DMS114 treated with DMSO at 0.1 percent for 48 hours (cell line): Measurements from ENCODE around the gene ZFAND2A.
A peak's percentile ranks its signal among the peaks of the same experiment; 100 is the strongest.
"Not testable (repeated sequence)": the region's sequence is repeated elsewhere in the genome, so short reads cannot be mapped to it uniquely, and the experiment has no call there.

Source experiments
- DNase-seq: peaks from one replicate; lab custom pipeline; 2025; ENCODE audit not compliant: unreplicated experiment; lab: John Stamatoyannopoulos, UW

Gene ZFAND2A

DNA sequence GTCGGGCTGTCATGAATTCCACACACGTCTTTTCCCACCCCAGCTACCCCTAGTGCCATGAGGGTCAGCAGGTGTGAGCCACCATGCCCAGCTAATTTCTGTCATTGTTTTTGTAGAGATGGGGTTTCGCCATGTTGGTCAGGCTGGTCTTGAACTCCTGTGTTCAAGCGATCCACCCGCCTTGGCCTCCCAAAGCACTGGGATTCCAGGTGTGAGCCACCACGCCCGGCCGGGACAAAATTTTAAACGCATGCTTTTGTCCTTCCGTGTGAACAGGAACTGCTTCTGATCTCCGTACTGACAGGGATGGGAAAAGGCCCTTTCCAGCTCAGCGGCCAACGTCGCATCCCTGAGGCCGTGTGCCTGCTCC, 15.6 kb upstream of the ZFAND2A start:
- no peak for DNase-seq

DNA sequence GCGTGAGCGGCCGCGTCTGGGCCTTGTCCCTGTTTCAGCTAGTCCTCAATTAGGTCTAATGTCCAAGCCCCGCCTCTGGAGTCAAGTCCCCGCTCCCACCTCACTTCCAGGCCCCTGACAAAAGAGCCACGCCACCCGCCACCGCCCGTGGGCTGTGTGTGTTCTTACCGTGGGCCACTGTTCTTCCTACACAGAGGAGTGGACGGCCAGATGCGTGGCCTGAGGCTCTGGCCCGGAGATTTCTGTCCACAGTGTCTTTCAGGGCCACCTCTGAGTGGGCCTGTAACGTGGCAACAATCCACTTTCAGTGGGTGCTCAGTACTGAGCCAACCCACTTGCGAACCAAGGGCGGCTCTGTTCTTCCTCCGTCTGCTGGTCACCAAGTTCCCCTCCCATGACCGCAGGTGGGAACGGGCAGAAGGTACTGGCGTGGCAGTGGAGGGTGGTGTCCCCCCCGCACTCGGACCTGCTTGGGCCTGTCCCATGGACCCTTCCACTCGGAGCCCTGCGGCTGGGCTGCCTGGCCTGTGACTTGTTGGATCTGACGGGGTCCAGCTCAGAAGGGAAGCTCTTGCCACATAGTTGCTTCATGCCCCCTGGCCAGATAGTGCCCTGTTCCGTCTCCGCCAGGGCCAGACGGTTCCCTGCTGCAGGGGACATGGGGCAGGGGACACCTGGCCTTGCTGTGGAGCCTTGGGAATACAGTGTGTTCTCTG, 15.0 kb upstream of the ZFAND2A start:
- DNase-seq: no peak

DNA sequence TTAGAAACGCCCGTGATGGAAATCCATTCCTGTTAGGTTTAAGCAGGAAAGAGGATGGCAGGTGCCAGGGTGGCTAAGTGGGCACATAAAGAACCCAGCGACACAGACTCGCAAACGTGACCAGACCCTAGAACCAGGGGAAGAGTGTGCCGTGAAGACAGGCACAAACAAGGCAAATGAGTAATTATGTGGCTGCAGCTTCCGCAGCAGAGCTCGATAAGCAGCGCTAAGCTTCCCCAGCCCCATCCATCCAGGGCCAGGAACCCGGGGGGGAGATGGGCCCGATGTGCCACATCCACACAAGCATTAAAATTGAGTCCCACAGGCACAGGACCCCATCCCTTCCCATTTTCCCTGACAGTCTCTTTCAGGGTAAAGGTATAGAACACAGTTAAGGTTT, 14.0 kb upstream of the ZFAND2A start:
- DNase-seq: no peak

DNA sequence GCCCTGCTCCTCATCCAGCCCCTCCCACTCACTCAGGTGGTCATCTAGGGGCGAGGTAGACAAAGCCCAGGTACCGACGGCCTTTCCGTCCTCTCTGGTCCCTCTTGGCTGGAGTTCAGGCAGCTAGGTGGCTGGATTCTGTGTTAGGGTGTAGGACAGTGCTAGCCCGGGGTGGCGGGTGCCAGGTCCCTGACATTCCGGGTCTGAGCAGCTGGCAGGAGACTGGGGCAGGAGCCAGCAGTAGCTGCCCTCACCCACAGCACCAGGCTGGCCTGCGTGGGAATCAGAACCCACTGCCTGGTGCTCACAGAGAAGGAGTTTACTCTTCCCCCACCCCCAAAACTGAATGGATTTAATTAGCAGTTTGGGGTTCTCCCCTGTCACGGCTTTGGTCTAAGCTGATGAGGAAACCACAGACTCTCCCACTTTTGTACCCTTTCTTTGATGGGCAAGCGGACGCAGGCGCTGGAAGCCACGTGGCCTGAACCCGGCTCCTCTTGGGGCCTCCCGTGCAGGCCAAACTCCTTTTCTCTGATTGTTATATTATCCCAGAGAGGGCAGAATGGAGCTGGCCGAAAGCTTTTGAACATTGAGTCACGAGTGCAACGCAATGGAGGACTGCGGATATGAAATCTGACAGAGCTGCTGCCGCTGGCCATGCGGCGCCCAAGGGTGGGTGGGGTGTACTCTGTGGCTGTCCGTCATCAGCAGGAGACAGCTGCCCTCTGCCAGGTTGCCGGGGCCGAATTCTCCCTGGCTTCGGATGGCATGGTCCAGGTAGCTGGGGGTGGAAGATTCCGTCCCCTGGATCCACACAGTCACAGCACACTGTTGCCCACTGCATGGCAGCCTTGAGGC, 12.9 kb upstream of the ZFAND2A start:
- DNase-seq: no peak

DNA sequence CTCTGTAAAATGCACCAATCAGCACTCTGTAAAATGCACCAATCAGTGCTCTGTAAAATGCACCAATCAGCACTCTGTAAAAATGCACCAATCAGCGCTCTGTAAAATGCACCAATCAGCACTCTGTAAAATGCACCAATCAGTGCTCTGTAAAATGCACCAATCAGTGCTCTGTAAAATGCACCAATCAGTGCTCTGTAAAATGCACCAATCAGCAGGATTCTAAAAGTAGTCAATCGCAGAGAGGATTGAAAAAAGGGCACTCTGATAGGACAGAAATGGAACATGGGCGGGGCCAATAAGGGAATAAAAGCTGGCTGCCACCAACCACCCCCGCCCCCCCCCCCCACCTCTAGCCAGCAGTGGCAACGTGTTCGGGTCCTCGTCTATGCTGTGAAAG, 11.5 kb upstream of the ZFAND2A start:
- not testable (repeated sequence) for DNase-seq

DNA sequence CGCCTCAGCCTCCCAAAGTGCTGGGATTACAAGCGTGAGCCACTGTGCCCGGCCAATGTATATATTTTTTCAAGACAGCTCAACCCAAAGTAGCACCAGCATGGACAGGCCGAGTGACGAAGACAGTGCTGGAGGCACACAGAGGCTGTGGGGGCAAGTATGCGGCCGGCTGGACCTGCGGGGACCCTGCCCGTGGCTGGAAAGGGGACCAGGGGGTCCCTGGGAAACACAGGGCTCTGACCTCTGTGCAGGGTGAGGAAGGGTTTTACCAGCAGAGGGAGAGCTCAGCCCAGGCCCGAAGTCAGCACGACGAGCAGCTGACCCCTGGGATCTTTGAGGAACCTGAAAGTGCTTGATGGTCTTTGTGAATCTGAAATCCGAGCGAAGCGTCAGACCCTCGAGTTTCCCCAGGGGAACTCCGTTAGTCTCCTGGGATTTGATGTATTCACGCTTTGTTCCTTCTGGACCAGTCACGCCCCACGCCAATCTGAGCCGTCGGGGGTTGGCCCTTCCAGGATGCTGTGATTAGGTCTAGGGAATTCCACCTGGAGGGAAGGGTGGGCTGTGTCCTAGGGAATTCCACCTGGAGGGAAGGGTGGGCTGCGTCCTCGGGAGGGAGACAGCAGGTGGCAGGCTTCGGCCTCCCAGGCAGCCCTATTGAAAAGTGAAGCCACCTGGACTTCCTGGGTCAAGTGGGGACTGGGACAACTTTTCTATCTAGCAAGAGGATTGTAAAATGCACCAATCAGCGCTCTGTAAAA, 10.9 kb upstream of the ZFAND2A start:
- no peak for DNase-seq

DNA sequence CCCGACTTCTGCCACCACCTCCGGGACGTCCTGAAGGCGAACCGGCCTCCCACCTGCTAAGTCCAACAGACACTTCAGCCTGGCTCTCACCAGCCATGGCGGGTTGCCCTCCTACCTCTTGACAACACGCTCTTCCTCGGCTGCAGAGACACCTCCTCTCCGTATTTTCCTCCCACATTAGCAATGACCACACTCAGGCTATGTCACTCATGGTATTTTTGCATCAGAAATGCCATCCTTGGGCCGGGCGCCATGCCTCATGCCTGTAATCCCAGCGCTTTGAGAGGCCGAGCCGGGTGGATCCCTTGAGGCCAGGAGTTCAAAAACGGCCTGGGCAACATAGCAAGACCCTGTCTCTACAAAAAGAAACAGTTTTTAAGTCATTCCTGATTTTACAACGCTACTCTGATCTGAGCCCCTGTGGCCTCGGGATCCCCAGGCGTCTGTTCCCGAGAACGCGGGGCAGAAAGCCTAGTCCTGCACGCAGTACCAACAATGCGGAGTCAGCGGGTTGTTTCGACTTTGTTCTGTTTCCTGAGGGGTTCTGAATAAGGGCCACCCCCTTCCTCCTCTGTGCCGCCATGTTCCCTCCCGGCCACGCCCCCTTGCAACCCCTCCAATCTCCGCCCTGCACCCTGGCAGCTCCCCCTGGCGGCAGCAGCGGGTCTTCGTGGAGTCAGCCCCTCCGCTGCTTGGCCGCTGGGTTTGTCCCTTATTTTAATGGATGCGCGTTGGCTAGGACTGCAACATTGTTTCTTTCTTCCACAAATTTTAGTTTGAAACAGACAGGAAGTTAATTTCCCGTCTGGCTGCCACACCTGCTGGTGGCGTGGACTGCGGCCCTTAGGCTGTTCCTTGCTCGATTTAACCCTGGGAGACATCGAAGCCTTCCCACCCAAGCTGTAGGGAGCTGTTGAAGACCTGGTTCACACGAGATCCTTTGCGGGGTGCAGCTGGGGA, 9.7 kb upstream of the ZFAND2A start:
- DNase-seq: peak; percentile 86

DNA sequence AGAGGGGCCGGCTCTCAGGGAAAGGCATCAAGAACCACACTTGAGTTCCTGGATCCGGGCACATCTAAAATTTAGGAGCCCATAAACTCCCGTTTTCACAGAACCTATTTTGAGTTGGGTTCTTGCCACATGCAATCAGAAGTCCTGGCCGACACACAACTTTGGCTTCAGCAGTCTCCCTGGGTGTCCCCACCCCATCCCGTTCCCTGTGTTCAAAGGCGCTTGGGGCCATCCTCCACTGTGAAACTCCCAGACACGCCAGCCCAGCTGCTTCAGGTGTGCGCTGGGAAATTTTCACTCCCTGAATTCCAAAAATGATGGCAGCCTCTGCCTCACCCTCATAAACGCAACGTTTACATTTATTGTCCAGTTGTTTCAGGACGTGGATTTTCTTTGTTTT, 8.4 kb upstream of the ZFAND2A start:
- DNase-seq: no peak

DNA sequence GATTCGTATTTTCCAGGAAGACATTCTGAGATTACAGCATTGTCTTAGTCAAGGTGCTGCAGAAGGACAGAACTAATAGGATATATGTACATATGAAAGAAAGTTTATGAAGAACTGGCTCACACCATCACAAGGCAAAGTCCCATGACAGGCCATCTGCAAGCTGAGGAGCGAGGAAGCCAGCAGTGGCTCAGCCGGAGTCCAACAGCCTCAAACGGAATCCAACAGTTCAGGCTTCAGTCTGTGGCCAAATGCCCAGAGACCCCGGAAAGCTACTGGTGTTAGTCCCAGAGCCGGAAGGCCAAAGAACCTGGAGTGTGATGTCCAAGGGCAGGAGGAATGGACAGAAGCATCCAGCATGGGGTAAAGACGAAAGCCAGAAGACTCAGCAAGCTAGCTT, 4.4 kb upstream of the ZFAND2A start:
- no peak for DNase-seq

DNA sequence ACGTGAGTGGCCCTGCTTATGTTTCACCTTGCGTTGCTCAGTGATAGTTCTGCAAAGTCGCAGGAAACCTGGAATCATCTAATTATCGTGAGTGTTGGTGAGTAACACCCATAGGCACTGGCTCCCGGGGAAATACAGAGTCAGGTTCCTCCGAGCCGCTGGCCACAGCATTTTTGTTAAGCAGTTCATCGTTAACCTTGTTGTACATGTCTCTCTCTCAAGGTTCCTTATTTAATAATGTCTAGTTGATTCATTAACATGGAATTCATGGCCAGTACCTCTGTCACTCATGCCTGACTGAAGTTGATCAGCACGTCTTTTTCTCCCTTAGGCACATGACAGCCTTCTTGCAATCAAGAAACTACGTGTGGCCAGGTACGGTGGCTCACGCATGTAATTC, 3.1 kb upstream of the ZFAND2A start:
- no peak for DNase-seq

DNA sequence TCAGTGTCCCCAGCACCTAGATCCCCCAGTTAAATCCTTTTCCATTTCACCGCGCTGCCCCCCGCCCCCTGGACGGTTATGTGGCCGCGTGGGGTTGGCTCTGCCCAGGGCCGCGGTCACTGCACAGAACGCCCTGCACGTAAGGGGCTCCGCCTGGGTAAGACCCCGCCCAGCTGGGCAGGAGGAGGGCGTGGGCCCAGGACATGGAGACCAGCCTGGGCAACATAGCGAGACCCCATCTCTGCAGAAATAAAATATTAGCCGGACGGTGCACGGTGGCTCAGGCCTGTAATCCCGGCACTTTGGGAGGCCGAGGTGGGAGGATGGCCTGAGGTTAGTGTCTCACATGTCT, 650 bp upstream of the ZFAND2A start:
- DNase-seq: peak; percentile 18

DNA sequence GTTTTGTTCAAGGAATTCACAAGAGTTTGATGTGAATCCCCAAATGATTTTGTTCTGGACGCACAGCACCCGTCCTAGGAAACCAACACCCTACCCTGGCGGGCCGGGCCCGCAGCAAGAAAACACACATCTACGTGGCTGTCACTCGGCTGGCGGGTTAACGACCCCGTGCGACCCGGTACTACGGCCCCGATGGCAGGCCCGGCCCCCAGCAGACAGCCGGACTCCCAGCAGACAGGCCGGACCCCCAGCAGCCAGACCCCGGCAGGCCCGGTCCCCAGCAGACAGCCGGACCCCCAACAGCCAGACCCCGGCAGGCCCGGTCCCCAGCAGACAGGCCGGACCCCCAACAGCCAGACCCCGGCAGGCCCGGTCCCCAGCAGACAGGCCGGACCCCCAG, 765 bp downstream of the ZFAND2A start:
- DNase-seq: not testable (repeated sequence)

DNA sequence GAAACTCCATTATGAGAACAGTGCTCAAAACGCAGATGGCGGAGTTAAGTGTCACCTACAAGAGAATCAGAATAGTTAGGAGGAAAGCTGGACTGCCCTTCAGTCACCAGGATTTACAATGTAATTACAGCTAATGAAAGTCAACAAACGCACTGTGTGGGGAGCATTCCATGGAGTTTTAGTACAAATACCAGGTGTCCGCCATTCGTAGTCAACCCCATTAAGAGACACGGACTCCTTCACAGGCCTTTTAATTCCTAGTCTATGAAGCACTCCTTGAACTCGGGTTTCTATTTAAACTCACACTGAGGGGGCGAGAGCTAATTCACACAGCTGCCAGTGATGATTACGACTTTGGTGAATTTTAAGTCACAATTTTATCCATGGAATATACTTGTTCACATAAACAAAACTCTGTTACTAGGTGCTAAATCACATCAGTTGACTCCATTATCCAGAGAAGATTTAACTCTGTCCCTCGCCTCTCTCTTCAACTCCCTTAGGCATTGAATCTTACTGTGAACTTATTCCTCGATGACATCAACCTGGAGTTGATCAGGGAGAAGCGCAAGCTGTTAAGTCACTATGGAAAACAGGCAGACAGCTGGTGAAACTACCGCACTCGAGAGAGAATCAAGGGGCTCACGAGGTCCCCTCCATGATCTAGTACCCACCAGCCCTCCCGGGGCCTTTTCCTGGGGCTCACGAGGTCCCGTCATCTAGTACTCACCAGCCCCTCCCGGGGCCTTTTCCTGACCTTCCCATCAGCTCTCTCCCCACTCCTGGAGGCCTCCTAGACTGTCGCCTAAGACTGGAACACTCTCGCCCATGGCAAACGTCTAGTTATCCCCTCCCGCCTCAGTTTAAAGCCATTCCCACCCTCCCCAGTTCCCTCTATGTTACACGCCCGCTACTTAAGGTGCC, 1.5 kb downstream of the ZFAND2A start:
- no peak for DNase-seq

DNA sequence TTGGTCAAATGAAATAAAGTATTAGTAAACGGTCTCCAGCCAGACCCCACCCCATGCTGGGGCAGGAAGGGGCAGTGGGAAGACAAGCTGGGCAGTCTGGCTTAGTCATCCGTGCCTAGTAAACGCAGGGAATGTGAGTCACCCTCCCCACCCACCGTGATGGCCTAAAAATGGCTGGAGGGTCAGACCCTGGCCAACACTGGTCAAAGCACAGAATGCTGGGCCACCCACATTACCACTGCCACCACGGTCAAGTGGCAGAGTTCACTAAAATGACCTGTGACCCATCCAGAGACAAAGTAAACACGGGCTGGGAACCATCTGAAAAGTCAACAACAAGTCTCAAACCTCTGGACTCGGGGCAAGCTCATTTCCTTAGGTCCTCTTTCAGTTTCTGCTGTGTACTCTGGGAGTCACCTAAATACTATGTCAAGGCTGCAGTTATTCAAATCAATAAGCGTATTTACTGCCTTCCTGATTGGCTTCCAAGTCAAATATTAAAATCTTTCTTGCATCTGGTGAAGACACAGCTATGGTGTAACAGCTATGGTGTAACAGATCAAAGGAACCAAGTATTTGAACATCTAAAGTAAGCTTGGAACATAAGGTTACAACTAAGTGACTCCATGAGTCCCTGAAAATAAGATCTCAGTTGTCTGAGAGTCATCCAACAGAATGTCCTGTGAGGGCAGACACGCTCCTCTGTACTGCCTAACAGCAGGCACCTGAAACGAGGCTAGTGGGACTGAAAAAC, 3.0 kb downstream of the ZFAND2A start:
- no peak for DNase-seq

DNA sequence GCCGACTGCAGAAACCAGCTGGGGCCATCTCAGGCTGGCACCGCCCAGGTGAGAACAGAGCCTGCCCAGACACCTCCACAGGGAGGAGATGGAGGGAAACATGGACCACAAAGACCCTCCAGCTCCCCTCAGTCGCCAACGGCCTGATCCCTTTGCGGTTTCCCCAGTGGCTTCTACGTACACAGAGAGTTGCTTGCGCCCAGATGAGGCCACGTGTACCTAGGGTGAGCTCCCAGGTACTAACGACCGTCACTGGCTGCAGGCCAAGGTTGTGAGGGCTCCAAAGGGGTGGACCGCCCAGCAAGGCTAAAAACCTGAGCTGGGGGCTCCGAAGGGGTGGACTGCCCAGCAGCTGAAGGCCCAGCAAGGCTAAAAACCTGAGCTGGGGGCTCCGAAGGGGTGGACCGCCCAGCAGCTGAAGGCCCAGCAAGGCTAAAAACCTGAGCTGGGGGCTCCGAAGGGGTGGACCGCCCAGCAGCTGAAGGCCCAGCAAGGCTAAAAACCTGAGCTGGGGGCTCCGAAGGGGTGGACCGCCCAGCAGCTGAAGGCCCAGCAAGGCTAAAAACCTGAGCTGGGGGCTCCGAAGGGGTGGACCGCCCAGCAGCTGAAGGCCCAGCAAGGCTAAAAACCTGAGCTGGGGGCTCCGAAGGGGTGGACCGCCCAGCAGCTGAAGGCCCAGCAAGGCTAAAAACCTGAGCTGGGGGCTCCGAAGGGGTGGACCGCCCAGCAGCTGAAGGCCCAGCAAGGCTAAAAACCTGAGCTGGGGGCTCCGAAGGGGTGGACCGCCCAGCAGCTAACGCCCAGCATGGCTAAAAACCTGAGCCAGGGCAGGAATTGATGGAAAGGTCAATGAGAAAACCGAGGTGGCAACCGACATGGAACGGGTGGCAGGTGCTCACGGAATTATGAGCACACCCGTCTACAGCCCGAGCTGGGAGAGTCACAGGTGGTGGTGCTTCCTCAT, 3.9 kb downstream of the ZFAND2A start:
- not testable (repeated sequence) for DNase-seq

DNA sequence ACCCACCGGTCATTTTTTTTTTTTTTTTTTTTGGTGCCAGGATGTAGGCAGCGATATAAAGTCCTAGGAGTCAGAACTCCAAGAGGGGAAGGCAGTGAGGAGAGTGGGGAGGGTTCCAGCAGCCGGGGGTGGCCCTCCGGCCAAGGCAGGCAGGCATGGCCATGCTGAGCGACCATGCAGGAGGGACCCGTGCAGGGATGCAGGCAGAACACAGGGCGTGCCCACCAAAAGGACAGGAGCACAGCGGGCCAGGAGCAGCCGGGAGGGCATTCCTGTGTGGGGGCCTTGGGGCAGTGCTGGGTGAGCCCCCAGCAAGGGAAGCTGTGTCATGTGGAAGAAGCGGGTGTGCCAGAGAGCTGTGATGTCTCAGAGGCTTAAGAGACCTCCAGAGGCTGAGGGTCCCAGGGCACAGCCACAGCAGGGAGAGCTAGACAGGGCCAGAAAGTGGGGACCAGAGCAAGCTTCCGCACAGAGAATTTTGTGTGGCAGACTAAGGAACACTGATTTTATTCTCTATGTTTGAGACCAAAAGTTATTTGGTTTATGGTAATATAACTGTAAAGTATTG, 5.7 kb downstream of the ZFAND2A start:
- no peak for DNase-seq

DNA sequence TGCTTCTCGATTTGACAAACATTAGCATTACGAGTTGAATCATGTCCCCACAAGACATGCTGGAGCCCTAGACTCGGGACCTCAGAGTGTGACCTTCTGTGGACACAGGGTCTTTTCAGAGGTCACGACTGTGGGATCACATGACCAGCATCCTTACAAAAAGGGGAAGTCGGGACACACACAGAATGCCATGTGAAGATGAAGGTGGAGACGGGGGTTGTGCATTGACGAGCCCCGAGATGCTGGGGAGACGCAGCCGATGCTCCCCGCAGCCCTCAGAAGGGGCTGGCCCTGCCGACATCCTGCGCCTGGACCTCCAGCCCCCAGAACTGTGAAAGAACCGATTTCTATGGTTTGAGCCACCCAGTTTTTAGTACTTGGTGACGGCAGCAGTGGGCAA, 7.5 kb downstream of the ZFAND2A start:
- DNase-seq: no peak
